Measurements from ENCODE around the gene ADRB1.

Gene ADRB1

DNA sequence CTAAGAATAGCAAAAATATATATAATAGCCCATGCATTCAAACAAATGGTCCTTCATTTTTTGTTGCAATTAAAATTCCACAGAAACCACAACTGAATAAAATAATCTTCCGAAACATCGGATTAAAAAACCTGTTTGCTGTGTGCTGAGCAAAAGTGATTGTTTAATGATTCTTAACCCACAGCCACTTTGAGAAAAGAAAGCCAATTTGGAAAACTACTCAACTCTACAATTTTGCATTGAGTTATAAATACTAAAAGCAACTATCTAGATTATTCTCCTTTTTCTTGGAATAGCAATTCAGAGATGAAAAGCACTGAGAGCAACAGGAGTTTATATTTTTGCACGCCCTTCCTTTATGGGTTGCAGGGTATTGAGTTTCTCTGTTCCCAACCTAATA lies 8.0 kb downstream of the ADRB1 start:
- DNase-seq (ENCODE audit: low read depth, low spot score), result no peak
- no peak overlapping the region for H3K27ac ChIP-seq

DNA sequence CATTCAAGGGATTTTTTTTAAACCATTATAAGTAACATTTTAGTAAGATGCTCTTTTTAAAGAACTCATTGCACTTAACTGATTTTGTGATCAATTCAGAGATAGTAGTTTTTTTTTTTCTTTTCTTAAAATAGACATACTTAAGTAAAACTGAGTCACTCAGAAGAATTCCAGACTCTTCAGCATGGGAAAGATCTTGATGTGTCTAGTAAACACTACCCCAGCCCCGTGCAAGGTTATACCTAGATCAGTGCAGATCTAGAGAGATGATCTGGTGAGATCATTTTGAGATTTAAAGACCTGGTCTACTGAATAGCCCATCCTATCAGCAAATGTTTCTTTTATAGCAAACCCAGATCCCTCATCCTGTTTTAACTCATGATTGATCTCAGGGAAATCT lies 8.6 kb downstream of the ADRB1 start:
- no peak overlapping the region for H3K27ac ChIP-seq
- no peak for DNase-seq (ENCODE audit: low read depth, low spot score)

DNA sequence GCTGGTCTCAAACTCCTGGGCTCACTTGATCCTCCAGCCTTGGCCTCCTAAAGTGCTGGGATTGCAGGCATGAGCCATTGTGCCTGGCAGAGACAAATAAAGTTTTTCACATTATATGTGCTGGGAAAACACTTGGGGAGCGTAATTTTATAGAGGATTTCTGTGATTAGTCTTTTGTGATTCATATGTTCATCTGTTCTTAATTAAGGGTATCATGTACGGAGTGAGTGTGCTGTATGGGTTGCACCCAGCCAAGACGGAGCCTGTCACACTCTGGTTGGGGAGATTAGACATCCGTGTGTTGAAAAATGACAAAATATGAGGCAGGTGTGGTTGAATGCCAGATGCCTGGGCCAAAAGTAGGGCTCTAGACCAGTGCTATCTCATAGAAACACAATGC lies 10.3 kb downstream of the ADRB1 start:
- DNase-seq (ENCODE audit: low read depth, low spot score), result no peak
- no peak overlapping the region for H3K27ac ChIP-seq

DNA sequence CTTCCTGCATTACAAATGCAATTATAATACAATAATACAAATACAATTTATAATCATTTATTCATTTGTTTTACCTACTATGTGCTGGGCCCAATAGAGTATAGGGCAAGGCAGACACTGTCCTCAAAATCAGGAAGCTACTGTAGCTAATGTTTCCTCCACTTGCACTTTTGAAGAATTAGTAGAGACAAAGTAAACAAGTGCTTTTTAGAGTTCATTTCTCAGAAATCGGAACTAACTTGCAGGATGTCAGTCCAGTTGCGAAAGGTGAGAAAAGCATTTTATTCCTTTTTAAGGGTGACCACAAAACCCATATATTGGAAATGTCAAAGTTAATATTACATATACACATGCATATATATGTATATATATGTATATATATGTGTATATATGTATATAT lies 14.2 kb downstream of the ADRB1 start:
- H3K27ac ChIP-seq, result no peak overlapping the region
- DNase-seq (ENCODE audit: low read depth, low spot score), result no peak

DNA sequence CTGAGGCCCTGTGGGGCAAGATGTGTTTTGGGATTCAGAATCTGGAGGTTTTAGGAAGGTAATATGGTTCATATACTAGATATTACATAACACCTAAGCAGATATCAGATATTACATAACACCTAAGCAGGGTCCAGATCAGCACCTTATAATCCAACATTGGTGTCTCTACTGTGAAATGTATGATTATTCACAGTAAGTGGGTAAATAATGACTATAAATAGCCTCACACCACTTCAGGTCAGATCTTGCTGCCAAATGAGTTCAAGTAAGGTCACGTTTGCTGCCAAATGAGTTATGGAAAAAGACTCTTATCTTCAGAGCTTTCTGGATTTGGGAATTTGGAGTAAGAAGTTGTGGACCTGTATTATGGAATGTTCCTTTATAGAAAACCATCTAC lies 14.6 kb downstream of the ADRB1 start:
- no peak for DNase-seq (ENCODE audit: low read depth, low spot score)
- H3K27ac ChIP-seq, result no peak overlapping the region

DNA sequence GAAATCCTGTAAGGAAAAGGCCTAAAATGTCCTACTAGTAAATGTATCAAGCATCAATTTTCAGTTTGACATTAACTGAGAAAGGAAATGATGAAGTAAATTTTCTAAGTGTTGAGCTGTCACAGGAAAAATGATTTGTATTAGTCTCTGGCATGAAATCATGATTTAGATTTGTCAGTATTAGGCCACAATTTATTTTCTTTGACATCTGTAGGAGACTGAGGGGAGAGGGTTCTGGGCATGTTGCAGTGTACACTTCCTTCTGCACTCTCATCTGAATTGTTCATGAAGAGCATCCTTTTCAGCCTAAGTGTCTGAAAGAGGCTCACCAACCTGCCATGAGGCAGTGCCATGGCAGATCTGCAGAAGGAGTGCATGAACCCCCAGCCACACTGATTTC lies 15.9 kb downstream of the ADRB1 start:
- H3K27ac ChIP-seq, result no peak overlapping the region

DNA sequence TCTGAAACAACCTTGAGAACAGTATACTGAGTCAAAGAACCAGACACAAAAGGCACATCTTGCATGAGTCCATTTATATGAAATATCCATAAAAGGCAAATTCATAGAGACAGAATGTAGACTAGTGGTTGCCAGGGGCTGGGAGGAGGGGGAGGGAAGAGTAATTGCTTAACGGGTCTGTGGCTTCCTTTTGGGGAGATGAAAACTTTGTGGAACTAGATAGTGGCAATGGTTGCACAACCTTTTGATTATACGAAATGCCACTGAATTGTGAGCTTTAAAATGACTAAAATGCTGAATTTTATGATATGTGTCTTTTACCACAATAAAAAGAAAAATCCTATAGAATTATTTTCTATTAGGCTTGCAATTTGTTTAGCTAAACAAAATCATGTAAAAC lies 16.8 kb downstream of the ADRB1 start:
- peak overlapping the region; percentile 83 for H3K27ac ChIP-seq

More for the DNA sequence above, 15.9 kb downstream of the ADRB1 start:
- DNase-seq (ENCODE audit: low read depth, low spot score), result no peak

DNA sequence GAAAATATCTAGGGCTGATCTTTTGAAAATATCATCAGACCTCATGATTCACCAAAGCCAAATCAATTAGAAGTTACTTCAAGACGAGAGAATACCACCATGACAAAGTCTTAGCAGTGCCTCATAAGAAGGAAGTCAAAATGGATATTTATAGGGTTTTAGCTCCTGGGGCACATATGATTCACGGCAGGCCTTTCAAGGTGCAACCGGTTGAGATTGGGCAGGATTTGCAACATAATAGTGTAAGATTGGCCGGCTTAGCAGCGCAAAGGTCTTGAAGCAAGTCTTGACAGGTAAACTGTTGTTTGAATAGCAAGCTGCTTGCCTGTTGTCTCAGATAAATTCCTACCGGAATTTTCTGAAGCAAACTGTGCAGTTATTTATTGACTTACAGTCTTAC lies 17.5 kb downstream of the ADRB1 start:
- H3K27ac ChIP-seq, result peak overlapping the region; percentile 83
- peak; percentile 98 for DNase-seq (ENCODE audit: low read depth, low spot score)

More for the DNA sequence above, 16.8 kb downstream of the ADRB1 start:
- DNase-seq (ENCODE audit: low read depth, low spot score), result no peak

DNA sequence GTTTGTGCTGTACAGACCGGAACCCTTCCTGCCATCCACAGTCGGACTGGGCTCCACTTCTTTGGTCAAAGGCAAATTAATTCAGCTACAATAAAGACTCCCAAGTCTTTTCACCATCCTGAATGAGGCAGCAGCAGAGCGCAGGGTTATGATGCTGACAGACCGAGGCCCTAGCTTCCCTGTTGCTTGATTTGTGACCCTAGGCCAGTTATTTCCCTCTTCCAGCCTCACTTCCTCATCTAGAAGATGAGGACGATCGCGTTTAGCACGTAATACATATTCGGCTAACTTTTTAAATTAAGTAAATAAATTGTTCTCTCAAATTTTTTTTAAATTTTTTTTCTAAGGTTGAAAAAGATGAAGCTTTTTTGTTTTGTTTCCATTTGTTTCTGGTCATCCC lies 18.1 kb downstream of the ADRB1 start:
- no peak for DNase-seq (ENCODE audit: low read depth, low spot score)
- H3K27ac ChIP-seq, result peak overlapping the region; percentile 83

DNA sequence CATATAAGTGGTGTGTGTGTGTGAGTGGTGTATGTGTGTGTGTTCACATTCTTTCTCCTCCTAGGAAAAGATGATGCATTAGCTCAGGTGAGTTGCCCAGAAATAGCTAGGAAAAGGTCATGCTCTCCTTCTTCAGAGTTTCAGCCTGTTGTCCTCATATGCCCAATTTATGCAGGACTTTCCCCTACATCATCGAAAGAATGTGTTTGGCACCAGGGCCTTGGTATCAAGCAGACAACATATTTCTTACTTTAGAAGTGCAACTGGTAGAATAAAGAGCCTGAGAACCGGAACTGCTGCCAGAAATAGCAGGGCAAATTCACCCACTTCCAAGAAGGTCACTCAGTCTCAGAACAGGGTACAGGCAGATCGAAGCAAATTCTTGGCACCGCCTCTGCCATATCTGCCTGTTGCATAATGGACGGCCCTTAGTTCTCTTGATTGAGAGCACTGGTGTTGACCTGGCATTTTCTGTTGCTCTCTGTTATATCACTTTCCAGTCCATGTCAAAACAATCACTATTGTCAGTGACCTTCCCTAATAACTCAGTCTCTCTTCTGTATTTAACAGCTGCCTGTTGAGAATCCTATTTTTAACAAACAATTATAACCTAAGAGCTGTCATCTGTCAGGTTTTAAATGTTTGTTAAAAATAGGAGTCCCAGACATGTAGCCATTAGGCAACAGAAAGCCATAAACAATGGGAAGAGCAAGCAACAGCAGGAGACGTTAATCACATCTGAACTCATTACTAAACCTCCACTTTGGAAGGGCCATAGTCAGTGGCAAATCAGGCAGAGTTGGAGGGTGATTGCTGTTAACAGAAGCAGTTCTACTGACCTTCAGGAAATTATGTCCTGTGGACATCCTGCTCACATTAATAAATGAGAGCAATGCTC lies 20.7 kb downstream of the ADRB1 start:
- DNase-seq (ENCODE audit: low read depth, low spot score), result no peak
- H3K27ac ChIP-seq, result no peak overlapping the region

DNA sequence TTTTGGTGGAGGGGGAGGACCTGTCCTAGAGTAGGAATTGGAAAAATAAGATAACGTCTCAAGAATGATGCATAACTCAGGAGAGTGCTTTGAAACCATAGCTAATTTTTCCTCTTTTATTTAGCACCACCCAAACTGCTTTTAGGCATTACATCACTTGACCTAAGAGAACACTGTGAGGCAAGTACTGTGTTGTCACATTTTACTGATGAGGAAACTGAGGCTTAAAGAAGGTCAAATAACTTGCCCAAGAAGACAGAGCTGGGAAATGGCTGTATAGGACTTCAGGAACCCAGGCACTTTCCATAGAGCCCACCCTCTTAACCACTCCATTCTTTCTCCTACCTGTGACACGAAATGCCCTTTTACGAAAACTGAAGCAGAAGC lies 21.4 kb downstream of the ADRB1 start:
- DNase-seq (ENCODE audit: low read depth, low spot score), result no peak
- no peak overlapping the region for H3K27ac ChIP-seq

DNA sequence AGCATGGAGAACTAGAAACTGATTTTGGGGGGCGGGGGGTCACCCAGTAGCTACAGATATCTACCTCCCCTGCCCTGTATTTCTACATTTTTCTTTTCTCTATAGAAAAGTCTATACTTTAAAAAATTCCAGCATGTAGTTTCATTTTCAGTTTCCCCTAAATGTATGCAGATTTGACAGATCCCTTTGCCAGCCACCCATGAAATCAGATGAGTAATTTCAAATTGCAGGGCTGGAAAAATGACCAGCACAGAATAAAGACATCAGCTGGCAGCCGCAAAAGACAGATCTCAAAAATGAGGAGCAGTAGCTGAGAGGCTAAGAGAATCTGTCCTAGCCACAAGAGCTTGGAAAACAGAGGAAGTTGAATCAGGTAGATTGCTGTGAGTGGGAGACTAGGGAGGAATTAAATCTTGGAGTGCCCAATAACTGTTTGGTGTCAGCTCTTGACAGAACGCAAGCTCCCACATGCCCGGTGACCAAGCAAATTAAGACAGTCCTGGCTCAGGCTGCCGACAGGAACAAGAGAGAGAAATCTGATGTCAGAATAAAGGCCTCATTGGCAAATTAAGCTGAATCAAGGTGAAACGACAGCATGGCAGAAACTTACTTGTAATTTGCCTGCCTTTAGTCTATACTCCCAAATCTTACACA lies 24.5 kb downstream of the ADRB1 start:
- H3K27ac ChIP-seq, result peak overlapping the region; percentile 63
- peak; percentile 64 for DNase-seq (ENCODE audit: low read depth, low spot score)

DNA sequence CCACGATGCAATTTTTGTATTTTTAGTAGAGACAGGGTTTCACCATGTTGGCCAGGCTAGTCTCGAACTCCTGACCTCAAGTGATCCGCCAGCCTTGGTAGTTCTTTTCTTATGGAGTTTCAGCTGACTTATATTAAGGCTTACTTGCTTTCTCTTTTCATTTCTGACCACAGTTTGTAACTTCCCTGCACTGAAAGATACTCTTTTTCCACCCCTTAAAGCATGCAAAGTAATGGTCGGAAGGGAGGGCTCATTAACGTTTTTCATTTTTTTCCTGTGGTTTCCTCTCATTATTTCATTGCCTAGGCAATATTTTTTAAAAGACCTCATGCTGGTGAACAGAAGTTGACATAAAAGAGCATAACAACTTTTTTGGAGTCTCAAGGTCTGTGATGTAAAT lies 27.0 kb downstream of the ADRB1 start:
- DNase-seq (ENCODE audit: low read depth, low spot score), result no peak
- H3K27ac ChIP-seq, result no peak overlapping the region

DNA sequence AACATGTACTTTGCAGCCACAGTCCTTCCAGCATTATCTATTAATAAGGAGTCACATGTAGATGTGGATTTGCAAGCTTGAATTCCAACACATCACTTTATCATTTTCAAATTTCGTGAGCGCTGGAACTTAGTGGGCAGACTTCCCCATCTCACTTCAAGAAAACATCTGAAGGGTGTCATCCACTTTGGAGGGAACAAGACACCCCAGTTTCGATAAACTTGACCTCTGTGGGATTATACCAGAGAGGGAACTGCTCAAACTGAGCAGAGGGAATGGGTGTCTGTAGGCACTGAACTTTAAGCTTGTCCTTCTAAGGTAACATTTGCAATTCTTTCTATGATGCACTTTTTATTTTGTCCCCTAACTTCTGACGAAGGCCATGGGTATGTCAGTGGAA lies 27.5 kb downstream of the ADRB1 start:
- H3K27ac ChIP-seq, result no peak overlapping the region
- no peak for DNase-seq (ENCODE audit: low read depth, low spot score)

DNA sequence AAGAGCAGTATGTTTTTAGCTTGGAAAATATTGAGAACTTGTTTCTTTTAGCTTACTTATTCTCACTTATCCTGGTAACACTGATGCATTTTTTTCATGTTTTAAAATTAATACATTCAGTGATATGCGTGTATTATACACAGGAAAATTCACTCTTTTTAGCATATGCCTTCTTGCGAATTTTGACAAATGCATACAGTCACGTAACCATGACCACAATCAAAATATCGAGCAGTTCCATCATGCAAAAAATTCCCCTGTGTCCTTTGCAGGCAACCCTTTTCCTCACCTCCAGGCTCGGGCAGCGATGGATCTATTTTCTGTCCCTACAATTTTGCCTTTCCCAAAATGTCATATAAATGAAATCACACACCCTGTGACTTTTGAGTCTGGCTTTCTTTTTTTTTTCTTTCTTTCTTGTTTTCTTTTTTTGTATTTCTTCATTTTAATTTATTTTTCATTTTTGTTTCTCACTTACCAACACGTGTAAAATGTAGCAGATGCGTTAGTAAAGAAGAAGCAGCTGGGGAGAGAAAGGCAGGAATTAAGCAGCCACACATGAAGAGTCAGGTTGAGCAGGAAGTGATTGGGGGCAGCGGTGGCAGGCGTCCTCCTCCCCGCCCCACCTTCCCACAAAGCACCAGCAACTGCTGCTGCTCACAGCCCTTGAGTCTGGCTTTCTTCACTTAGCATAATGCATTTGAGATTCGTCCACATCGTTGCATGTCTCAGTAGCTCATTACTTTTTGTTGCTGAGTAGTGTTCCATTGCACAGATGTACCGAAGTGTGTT lies 29.9 kb downstream of the ADRB1 start:
- H3K27ac ChIP-seq, result no peak overlapping the region
- DNase-seq (ENCODE audit: low read depth, low spot score), result no peak

DNA sequence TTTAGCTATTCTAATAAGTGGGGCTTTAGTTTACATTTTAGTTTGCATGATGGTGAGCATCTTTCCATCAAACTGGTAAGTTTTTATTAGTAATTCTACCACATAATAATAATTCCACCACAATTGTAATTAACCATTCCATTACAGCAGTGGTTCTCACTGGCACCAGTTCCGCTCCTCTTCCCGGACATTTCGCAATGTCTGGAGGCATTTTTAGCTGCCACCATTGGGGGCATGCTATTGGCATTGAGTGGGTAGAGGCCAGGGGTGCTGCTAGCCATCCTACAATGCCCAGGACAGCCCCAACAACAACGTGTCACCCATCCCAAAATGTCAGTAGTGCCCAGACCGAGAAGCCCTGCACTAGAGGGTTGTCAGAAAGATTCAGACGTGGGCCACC lies 31.4 kb downstream of the ADRB1 start:
- H3K27ac ChIP-seq, result no peak overlapping the region
- no peak for DNase-seq (ENCODE audit: low read depth, low spot score)

DNA sequence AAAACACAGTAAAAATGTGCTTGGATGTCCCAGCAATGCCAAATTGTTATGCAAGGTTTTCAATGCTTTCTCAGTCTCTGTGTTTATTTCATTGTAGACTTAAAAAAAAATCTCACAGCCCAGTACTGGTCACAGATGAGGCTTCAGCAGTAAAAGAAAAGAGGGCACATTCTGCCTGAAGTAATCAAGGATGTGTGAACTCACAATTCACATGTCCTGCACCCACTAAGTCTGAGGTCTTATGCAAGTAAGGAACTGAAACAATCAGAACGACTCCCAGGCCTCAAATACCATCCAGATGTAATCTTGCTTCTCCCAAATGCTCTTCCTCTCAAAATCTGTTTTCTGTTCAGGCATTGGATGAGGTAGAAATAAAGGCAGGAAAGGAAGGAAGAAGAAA lies 33.7 kb downstream of the ADRB1 start:
- no peak overlapping the region for H3K27ac ChIP-seq

DNA sequence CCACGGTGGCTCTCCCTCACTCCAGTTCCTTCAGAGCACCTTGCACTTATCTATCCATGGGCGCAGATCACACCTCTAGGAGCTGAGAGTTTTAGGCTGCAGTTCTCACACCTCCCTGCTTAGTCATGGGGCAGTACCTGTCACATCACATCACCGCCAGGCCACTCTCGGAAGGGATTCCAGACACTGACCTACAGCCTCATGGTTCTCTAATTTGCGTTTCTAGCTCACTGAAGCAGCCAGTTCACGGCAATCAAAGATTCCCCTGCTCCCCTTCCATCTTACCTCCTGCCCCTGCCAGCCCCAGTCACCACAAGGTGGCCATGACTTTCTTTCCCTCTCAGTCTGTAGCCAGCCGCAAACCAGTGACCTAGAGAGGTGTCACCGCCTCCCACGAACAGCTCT lies 34.2 kb downstream of the ADRB1 start:
- DNase-seq (ENCODE audit: low read depth, low spot score), result no peak
- H3K27ac ChIP-seq, result no peak overlapping the region

More for the DNA sequence above, 33.7 kb downstream of the ADRB1 start:
- no peak for DNase-seq (ENCODE audit: low read depth, low spot score)

DNA sequence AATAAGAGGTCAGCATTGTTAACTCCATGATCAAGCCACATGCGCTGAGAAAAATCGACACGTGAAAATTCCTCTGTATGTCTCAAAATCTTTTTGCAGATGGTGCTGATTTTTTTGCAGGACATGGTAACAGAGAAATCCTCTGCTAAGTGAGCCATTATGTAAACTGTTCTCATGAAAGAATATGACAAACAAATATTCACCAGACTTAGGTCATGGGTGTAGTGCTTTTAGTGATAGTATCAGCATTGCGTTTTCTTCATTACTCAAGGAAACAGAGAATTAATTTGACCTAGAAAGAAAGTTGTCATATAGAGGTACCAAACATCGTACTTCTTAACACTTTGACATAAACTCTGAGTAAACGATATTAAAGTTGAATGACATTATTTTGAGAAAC lies 34.7 kb downstream of the ADRB1 start:
- no peak for DNase-seq (ENCODE audit: low read depth, low spot score)
- H3K27ac ChIP-seq, result no peak overlapping the region

DNA sequence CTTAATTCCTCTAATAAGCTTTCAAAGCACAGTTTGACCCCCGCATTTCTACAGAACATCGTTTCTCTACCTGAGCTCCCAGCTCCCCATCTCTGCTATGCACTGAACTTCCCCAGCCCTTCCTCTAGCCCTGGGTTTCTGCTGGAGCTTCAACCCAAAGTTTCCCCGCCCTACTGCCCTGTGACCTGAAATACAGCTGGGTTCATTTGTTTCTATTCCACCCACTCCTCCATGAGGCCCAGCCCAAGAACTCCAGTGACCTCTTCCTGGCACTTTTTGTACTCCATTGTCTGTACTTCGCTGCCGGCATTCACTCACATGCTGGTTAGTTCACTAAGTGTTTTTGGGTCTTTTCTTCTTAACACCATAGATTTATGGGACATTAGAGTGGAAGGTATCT lies 35.8 kb downstream of the ADRB1 start:
- no peak overlapping the region for H3K27ac ChIP-seq
- DNase-seq (ENCODE audit: low read depth, low spot score), result no peak
